Measurements from ENCODE around the gene KLK1. TPM values are rescaled to one million over a fixed set of nuclear protein-coding genes. Genes with fewer than 3 reads are reported as not detected.

KLK1 gene
- total and polyA plus RNA-seq, 10 of the 15 experiments (the other 5 are each of a cell fraction or from before 2014, with no cell fraction given) = 3.4 to 27.5 (median 20.2) TPM

- TF ChIP-seq, protein P1, sequence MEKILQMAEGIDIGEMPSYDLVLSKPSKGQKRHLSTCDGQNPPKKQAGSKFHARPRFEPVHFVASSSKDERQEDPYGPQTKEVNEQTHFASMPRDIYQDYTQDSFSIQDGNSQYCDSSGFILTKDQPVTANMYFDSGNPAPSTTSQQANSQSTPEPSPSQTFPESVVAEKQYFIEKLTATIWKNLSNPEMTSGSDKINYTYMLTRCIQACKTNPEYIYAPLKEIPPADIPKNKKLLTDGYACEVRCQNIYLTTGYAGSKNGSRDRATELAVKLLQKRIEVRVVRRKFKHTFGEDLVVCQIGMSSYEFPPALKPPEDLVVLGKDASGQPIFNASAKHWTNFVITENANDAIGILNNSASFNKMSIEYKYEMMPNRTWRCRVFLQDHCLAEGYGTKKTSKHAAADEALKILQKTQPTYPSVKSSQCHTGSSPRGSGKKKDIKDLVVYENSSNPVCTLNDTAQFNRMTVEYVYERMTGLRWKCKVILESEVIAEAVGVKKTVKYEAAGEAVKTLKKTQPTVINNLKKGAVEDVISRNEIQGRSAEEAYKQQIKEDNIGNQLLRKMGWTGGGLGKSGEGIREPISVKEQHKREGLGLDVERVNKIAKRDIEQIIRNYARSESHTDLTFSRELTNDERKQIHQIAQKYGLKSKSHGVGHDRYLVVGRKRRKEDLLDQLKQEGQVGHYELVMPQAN (conservative IDR thresholded peaks at IDR 0.05) = no peak
- TF ChIP-seq NFIC (IDR thresholded peaks at IDR 0.05; ENCODE audit: low read depth, low read length) (no peak), REST (IDR thresholded peaks at IDR 0.05; ENCODE audit: low read depth, low read length) (no peak), POU2F2 (IDR thresholded peaks at IDR 0.05; ENCODE audit: borderline replicate concordance, low read depth, low read length) (no peak)
Measured at GRCh38 chr19:50843205-50843604, 19.6 kb upstream of the KLK1 start (continued).

- intact Hi-C loops (cut with micrococcal nuclease; ENCODE audit: unreplicated experiment) (no loop called here), in situ Hi-C loops (cut with MboI) (no loop called here)
- H3K79me2 ChIP-seq (ENCODE audit: control insufficient read depth, insufficient read depth, low read length) = no peaks in the 10 kb centered on the region
- no peak overlapping the region for H3K4me2 ChIP-seq (ENCODE audit: control insufficient read depth, insufficient read depth)
- no peak overlapping the region for H3K4me3 ChIP-seq
- no peak overlapping the region for H2AFZ ChIP-seq (ENCODE audit: control insufficient read depth, low read depth, low read length)
- H3K9me3 ChIP-seq (replicated peaks; ENCODE audit: control insufficient read depth, insufficient read depth, low read length) = no peaks in the 10 kb centered on the region; the same call in 2 of the 3 replicates
- no peaks in the 10 kb centered on the region for H4K20me1 ChIP-seq (ENCODE audit: control insufficient read depth, insufficient read depth)
- ChIA-PET CTCF (no interaction called here), SMC1A (ENCODE audit: uncharacterized antibody, unreplicated experiment) (no interaction called here), POLR2A (no interaction called here), RAD21 (ENCODE audit: unreplicated experiment) (no interaction called here)
- BruUV-seq (replicated peaks) = no TSS peak
- FAIRE-seq (no peak), DNase-seq (ENCODE audit: low read depth, low spot score) (no peak), ATAC-seq (no peak)
- no peak overlapping the region for H3K9ac ChIP-seq (ENCODE audit: control insufficient read depth, insufficient read depth, low read length)
- no peaks in the 10 kb centered on the region; the same call in 1 of the 2 replicates for H3K4me1 ChIP-seq (ENCODE audit: control insufficient read depth, insufficient read depth, low read length)
- no peaks in the 10 kb centered on the region for H3K27me3 ChIP-seq (replicated peaks in 1 of 2; ENCODE audit: control insufficient read depth in 2 of 2, insufficient read depth in 2 of 2, low read length in 1 of 2)
- no peaks in the 10 kb centered on the region for H3K36me3 ChIP-seq (ENCODE audit: control insufficient read depth in 2 of 2, insufficient read depth in 2 of 2, low read length in 1 of 2)
- WGBS (ENCODE audit: insufficient coverage, insufficient replicate concordance, low lambda C conversion rate, missing lambda C conversion rate) = 70% methylated on average over 6 of the region's 6 CpGs
- H3K27ac ChIP-seq (ENCODE audit: control insufficient read depth, insufficient read depth) = no peak overlapping the region
- TF ChIP-seq MTA2 (IDR thresholded peaks at IDR 0.05; ENCODE audit: low read depth) (no peak), EED (IDR thresholded peaks at IDR 0.05; ENCODE audit: low read depth) (no peak), REST (IDR thresholded peaks at IDR 0.05; ENCODE audit: low read depth, low read length) (no peak), STAT1 (conservative IDR thresholded peaks at IDR 0.05) (no peak), NRF1 (conservative IDR thresholded peaks at IDR 0.05; ENCODE audit: low read depth, low read length) (no peak)
- TF ChIP-seq, protein P2, sequence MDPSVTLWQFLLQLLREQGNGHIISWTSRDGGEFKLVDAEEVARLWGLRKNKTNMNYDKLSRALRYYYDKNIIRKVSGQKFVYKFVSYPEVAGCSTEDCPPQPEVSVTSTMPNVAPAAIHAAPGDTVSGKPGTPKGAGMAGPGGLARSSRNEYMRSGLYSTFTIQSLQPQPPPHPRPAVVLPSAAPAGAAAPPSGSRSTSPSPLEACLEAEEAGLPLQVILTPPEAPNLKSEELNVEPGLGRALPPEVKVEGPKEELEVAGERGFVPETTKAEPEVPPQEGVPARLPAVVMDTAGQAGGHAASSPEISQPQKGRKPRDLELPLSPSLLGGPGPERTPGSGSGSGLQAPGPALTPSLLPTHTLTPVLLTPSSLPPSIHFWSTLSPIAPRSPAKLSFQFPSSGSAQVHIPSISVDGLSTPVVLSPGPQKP (IDR thresholded peaks at IDR 0.05; ENCODE audit: low read depth, low read length) = no peak
- TF ChIP-seq, protein P1 (conservative IDR thresholded peaks at IDR 0.05) = no peak
Measured at GRCh38 chr19:50842130-50842529, 18.5 kb upstream of the KLK1 start.
